Loucy (cell line): ENCODE results near the gene PPP4R4.

Experiments used
- H2AFZ ChIP-seq: fragments of 200-600 bp; sonication (generic); 2 replicates; pipeline ENCODE4 v1.6.0; 2016; ENCODE audit warnings: antibody characterized with exemption, mild to moderate bottlenecking, low read length, moderate library complexity
- H3F3A ChIP-seq: fragments of 200-600 bp; 2 replicates; pipeline ENCODE4 v1.6.0; 2016; ENCODE audit warnings: antibody characterized with exemption, low read depth, mild to moderate bottlenecking
- H3K27me3 ChIP-seq: fragments of 200-600 bp; sonication (generic); 2 replicates; pipeline ENCODE4 v1.6.1; 2014; ENCODE audit warnings: low read length, mild to moderate bottlenecking; ENCODE audit not compliant: insufficient read depth, poor library complexity, severe bottlenecking
- H3K36me3 ChIP-seq: fragments of 200-600 bp; sonication (generic); 2 replicates; pipeline ENCODE4 v1.6.1; 2016; ENCODE audit warnings: low read length; ENCODE audit not compliant: insufficient read depth
- H3K4me1 ChIP-seq: fragments of 200-600 bp; sonication (generic); 2 replicates; pipeline ENCODE4 v1.5.1; 2014; ENCODE audit warnings: low read length, mild to moderate bottlenecking; ENCODE audit not compliant: insufficient read depth, poor library complexity, severe bottlenecking
- H3K4me2 ChIP-seq: fragments of 200-600 bp; sonication (generic); 2 replicates; pipeline ENCODE4 v1.6.0; 2014; ENCODE audit warnings: antibody characterized with exemption, low read length, low read depth, mild to moderate bottlenecking; ENCODE audit not compliant: poor library complexity, severe bottlenecking
- H3K4me3 ChIP-seq: fragments of 200-600 bp; sonication (generic); 2 replicates; pipeline ENCODE4 v1.5.1; 2014; ENCODE audit warnings: low read length, mild to moderate bottlenecking, mixed read lengths; ENCODE audit not compliant: poor library complexity, severe bottlenecking
- H3K79me2 ChIP-seq: fragments of 200-600 bp; sonication (generic); 2 replicates; pipeline ENCODE4 v1.6.1; 2014; ENCODE audit warnings: low read length; ENCODE audit not compliant: insufficient read depth
- H3K9ac ChIP-seq: fragments of 200-600 bp; sonication (generic); 2 replicates; pipeline ENCODE4 v1.6.0; 2014; ENCODE audit warnings: mild to moderate bottlenecking, low read depth, low read length, moderate library complexity; ENCODE audit not compliant: poor library complexity, severe bottlenecking
- H3K9me2 ChIP-seq: fragments of 200-600 bp; sonication (generic); replicated peaks from 2 replicates; pipeline ENCODE4 v1.6.1; 2016; ENCODE audit warnings: low read depth, low read length, mixed read lengths
- H3K9me3 ChIP-seq: fragments of 200-600 bp; sonication (generic); 2 replicates; pipeline ENCODE4 v1.6.1; 2014; ENCODE audit warnings: mild to moderate bottlenecking, antibody characterized with exemption, low read length, low read depth; ENCODE audit not compliant: insufficient read depth
- H4K20me1 ChIP-seq: fragments of 200-600 bp; sonication (generic); 2 replicates; pipeline ENCODE4 v1.6.0; 2014; ENCODE audit warnings: antibody characterized with exemption, low read length, mild to moderate bottlenecking; ENCODE audit not compliant: insufficient read depth, poor library complexity, severe bottlenecking
- CTCF ChIP-seq: fragments of 200-600 bp; sonication (generic); conservative IDR thresholded peaks from 2 replicates; pipeline ENCODE4 v1.5.1; 2014; ENCODE audit warnings: mild to moderate bottlenecking, antibody characterized with exemption, low read length
- EZH2phosphoT487 ChIP-seq: fragments of 200-600 bp; IDR thresholded peaks from 2 replicates; pipeline ENCODE4 v1.6.1; 2018; ENCODE audit warnings: antibody characterized with exemption, mild to moderate bottlenecking, moderate library complexity, borderline replicate concordance

The PPP4R4 gene

DNA sequence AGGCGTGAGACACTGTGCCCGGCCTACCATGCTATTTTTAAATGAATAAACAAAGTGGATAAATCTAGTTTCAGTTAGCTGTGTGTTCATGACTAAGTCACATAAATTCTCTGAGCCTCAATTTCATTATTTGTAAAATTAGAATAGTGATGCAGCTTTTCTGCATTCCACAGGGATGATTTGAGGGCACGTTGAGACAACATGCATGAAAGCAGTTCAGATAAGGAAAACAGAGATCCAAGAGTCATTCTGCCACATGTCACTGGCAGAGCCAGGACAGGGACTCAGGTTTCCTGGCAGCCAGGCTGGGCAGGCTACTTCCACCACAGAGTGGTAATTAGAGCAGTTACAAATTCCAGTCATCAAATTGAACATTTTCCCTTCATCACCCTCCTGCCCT lies 2.9 kb upstream of the PPP4R4 start:
- H3K4me3 ChIP-seq = no peak overlapping the region
- H4K20me1 ChIP-seq = no peaks in the 10 kb centered on the region
- no peaks in the 10 kb centered on the region for H3K79me2 ChIP-seq
- H3F3A ChIP-seq = peaks cover 2% of the 10 kb centered on the region; the same call in 1 of the 2 replicates
- no peak overlapping the region for H2AFZ ChIP-seq
- H3K4me2 ChIP-seq = no peak overlapping the region
- H3K9me2 ChIP-seq = no peaks in the 10 kb centered on the region
- no peaks in the 10 kb centered on the region for H3K27me3 ChIP-seq
- H3K36me3 ChIP-seq = no peaks in the 10 kb centered on the region
- H3K9ac ChIP-seq = no peak overlapping the region
- TF ChIP-seq EZH2phosphoT487 = no peak
- TF ChIP-seq CTCF = no peak
- H3K9me3 ChIP-seq = no peaks in the 10 kb centered on the region
- peaks cover 9% of the 10 kb centered on the region for H3K4me1 ChIP-seq

DNA sequence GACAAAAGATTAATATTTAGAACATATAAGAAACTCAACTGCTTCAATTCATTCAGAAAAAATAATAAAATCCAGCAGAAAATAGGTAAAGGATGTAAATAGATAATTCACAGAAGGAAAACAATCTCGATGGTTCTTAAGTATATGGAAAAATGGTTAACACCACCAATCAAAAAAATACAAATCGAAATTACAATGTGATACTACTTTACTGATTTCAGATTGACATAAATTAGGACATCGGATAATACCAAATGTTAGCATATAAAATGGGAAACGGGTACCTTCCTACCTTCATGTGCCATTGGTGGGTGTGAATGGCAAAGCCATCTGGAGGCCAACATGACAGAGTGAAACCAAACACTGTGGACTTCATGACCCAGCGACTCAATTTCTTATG lies 1.6 kb upstream of the PPP4R4 start:
- Histone ChIP-seq H3K9ac (no peak overlapping the region), H3K4me1 (peaks cover 9% of the 10 kb centered on the region), H2AFZ (no peak overlapping the region), H3K4me3 (no peak overlapping the region), H3K27me3 (no peaks in the 10 kb centered on the region), H3K4me2 (peak overlapping the region; percentile 75), H3K9me2 (no peaks in the 10 kb centered on the region), H3K9me3 (no peaks in the 10 kb centered on the region), H3K79me2 (no peaks in the 10 kb centered on the region), H3F3A (peaks cover 2% of the 10 kb centered on the region; the same call in 1 of the 2 replicates), H4K20me1 (no peaks in the 10 kb centered on the region), H3K36me3 (no peaks in the 10 kb centered on the region)
- no peak for TF ChIP-seq CTCF

DNA sequence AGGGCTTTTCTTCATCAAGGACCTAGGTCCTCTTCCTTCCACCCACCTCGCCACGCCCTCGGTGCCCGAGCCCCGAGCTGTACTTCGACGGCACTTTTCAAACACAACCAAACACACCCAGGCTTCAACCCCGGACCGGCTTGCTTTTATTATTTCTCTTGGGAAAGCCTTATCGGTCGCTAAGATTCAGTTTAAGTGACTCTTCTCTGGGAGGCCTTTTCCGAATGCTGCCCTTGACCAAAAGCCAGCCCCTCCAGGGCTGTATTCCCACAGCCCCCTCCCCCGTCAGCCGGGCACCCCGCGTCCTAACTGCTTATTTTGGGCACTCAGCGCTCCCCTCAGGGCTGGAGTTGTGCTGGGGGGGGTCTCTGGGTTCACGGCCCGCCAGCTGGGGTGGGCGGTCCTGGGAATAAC lies 644 bp upstream of the PPP4R4 start:
- no peaks in the 10 kb centered on the region for H3K36me3 ChIP-seq
- H3K4me1 ChIP-seq = peaks cover 9% of the 10 kb centered on the region
- H3K79me2 ChIP-seq = no peaks in the 10 kb centered on the region
- H3K9me3 ChIP-seq = no peaks in the 10 kb centered on the region
- H3K27me3 ChIP-seq = no peaks in the 10 kb centered on the region
- no peaks in the 10 kb centered on the region for H3K9me2 ChIP-seq
- peak overlapping the region; percentile 92 for H2AFZ ChIP-seq
- H3K4me2 ChIP-seq = peak overlapping the region; percentile 75
- peaks cover 2% of the 10 kb centered on the region; the same call in 1 of the 2 replicates for H3F3A ChIP-seq
- TF ChIP-seq EZH2phosphoT487 (no peak), CTCF (no peak)
- peak overlapping the region; percentile 72 for H3K9ac ChIP-seq
- no peaks in the 10 kb centered on the region for H4K20me1 ChIP-seq
- H3K4me3 ChIP-seq = peak overlapping the region; percentile 82
